HUDEP-2 (cell line): ENCODE results near the gene GP1BB.

ENCODE experiments used
- DNase-seq, 76 experiments: peaks; one replicate each; lab custom pipeline; 2025; ENCODE audit not compliant: unreplicated experiment in 76 of 76; lab: John Stamatoyannopoulos, UW

GP1BB gene

DNA sequence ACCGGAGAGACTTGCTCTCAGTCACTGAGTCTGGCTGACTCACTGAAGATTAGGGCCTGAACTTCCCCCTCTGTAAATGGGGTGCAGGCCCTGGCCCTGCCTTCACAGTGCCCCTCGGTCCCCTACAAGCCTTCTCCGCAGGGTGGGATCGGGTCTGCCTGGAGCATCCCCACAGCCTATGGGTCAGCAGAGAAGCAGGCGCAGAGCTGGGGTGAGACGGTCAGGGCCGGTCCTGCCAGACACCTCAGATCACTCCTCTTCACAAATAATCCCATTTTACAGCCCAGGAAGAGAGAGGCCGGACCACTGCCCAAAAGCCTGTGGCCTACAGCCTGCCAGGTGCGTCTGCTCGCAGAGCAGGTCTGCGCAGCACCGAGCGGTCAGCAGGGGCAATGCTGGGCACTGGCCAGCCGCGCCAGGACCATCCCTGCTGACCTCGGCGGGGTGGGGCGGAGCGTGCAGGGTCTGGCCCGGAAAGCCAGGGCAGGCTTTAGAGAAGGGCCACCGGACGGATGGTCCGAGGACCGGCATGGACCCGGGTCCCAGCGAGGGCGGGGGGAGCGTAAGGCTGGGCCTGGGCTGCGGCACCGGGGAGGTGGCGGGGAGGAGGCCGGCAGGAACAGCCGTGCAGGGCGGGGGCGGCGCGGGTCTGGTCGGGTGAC, 9.6 kb upstream of the GP1BB start:
- peak in 1 of 76 experiments; percentile 31 for DNase-seq

DNA sequence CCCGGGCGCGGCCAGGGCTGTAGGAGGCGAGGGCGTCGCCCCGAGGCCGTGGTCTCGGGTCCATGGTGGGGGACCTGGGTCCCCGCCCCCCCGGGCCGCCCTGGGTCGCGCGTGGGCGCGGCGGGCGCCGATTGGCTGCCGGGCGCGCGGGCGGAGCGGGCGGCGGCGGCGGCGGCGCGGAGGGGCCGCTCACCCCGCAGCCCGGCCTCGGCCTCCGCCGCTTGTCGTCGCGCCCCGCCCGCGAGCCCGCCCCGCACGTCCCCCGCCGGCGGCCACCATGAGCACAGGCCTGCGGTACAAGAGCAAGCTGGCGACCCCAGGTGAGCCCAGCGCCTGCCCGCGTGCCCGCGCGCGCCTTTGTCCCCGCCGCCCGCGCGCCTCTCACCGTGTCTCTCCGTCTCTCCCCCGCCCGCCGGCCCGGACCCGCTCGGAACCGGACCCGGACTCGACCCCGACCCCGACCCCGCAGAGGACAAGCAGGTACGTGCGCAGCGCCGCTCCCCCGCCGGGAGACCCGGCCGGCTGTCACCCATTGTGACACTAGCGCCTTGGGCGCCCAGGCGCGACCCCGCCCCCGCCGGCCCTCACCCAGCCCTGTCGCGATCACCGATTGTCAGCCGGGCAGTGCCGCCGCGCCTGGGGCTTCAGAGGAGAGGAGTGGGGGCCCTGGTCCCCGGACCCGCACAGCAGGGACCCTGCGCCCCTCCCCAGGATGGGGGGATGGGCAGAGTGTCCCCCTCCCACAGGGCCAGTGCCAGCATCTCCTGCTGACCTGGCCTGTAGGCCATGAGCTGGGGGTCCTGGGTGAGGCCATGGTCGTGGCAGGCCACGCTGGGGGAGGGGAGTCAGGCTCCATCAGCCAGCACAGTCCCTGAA, 8.8 kb upstream of the GP1BB start, which contains the start of gene SEPTIN5:
Gene SEPTIN5, plus strand, starts transcription at position 192 of the 876 bp plus-strand sequence. Its CDS starts 86 bp downstream, at position 278.
- DNase-seq = no peak

DNA sequence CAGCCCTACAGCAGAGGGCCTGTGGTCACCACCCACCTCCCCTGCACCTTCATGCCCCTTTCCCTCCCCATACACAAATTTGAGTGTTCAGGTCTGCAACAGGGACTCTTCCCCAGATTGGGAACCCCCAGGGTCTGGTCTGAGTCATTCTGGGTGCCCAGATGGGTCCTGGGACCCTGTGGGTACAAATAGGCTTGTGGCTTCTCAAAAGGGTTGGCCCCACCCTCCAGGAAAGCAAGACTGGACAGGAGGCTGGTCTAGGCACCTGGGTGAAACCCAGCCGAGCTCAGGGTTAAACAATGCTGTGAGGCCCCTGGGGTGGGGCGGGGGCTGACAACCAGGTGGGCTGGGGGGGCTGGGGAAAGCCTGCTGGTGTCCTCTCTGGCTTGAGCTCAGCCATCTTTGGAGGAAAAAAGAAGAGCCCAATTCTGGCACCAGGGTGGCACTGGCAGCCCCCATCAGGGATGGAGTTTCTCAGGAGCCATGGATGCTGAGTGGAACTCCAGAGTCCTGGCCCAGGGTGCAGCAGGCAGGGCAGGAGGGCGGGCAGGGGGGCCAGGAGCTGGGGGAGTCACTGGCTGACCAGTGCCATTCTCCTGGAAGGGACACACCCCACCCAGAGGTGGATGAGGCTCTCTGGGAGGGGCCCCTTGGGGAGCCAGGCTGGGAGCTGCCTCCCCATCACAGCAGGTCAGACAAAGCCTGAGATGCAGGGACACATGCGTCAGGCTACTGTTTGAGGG, 8.0 kb upstream of the GP1BB start:
- no peak for DNase-seq

DNA sequence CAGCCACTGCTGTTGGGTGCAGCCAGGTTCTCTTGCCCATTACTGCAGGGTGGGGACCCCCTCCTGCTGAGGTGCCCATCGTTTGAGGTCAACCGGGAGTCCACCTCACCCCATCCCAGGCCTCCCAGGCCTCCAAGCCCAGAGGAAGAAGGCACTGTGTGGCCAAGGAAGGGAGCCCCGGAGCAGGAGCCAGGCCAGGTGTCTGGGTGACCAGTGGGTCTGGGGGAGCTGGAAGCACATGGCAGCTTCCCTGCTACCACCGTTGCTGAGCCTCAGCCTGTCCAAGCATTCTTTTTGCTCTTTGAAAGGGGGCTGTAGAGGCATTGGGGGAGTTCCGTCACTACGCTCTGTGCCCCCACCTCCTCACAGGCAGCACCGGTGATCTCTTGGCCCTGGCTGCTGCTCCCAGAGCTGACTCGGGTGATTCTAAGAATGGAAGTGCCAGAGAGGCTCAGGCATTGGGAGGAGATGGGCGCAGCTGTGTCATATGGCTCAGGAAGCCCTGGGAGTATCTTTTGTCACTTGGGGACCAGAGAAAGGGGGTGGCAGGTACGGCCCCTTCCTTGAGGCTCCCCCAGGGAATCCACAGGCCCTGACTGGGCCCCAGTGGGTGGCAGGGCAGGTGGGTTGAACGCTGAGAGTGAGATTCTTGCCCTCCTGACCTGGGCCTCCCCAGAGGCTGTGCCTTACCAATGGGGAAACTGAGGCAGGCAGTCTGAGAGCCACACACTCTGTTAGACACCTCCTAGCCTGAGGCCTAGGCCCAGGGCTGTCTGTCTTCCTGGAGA, 7.1 kb upstream of the GP1BB start:
- DNase-seq = no peak

DNA sequence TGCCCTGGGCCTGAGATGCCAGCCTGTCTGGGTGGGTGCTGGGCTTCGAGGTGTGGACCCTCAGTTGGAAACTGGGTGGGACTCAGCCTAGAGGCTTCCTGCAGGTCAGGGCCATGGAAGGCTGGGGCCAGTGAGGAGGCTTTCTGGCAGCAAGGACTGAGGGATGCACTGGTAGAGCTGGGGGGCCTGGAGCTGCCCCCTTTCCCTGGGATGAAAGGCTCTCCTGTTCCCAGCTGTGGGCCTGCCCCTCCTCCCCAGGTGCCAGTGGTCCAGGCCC, 6.6 kb upstream of the GP1BB start:
- DNase-seq = no peak

DNA sequence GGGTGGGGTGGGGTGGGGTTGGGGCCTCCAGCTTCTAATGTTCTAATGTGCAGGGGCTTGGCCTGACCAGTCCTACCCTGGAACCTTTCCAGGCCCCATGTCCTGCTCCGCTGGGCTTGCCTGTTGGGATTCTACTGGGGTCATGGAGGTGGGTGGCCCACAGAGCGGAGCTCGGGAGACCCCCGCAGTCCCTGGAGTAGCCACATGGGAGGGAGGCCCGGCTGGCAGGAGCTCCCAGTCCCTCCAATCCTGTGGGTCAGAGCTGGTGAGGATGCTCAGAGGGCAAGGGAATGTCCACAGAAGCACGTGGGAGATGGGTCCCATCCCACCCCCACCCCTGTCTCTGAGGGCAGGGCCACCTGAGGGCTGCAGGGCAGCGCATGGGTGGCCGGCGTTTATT, 6.2 kb upstream of the GP1BB start:
- no peak for DNase-seq

DNA sequence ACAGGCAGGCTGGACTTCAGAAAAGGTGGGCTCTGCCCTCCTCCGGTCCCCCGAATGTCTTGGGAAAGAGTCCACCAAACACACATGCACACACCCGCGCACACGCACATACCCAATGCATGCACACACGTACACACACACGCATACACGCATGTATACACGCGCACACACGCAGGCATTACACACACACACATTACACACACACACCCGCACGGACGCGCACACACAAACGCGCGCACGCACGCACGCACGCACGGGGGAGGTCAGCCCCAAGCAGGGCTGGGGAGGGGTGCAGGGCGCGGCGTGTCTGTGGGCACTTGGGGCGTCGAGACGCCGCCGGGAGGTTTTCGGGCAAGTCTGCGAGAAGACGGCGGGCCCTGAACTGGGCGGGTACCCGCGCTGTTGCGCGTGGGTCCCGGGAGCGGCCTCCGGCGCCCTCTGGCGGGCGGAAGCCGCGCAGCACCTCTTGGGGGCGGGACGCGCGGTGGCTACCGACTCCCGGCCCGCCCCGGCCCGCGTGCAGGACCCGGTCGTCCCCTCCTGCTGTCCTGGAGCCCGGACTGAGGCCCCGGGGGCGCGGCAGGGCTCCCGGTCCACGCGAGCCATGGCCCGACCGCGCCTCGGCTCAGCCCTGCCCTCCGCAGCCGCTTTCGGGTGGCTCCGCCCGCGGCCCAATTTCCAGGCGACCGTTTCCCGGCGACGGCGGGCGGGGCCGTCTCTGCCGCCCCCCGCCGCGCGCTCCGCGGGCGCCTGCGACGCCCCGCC, 5.5 kb upstream of the GP1BB start:
- peak in 59 of 76 experiments; percentile 11 to 80 (median 53) for DNase-seq

DNA sequence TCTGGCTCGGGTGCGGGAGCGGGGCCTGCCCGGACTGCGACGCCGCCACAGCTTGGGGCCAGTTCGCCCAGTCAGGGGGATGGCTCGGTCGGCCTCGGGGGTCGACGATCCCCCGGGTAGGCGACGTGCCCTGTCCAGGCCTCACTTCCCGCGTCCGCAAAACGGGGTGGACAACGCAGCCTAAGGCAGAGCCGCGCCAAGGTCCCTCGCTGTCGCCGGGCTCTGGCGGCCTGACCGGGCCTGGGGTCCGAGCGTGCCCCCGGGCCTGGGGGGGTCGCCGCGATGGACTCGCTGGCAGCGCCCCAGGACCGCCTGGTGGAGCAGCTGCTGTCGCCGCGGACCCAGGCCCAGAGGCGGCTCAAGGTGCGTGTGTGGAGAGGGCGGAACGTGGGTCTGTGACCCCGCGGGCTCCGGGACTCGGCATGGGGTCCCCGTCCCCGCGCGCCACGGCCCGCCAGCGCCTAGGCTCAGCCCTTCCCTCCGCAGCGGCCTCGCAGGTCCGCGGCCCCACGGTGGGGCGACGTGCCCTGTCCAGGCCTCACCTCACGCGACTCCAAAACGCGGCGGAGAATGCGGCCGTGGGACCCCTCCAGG, 4.8 kb upstream of the GP1BB start:
- no peak for DNase-seq

DNA sequence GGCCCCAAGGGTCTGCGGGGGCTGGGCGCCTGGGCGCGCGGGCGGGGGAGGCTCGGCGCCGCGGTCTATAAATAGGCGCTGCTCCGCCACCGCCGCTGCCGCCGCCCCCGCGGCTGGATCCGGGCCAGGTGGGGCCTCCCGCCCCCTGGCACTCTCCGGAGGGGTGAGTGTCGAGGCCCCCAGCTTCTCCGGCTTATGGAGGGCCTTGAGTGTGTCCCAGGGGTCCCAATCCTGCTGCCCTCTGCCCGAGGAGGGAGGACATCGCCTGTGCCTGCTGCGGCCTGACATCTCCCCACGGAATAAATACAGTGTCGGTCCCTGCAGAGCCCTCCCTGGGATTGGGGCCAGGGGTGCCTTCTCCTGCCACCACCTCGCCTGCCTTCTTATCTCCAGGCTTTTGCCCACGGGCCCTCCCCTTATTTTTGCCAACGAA, 4.3 kb upstream of the GP1BB start:
- DNase-seq = peak in 3 of 76 experiments; percentile 10 to 28 (median 13)

DNA sequence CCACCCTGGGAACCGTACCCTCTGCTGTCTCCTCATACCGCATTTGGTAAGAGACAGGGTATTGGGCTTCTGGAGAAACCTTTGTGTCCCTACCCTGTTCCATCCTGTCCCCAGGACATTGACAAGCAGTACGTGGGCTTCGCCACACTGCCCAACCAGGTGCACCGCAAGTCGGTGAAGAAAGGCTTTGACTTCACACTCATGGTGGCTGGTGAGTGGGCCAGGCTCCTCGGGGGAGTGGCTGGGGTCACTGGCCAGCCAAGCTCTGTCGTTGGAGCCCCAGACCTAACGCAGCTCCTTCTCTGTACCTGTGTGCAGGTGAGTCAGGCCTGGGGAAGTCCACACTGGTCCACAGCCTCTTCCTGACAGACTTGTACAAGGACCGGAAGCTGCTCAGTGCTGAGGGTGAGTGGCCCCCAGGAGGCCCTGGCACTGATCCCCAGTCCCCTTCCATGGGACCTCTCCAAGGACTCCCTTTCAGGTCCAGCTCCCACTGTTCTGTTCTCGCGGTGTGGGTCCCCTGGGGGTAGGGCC, 3.8 kb upstream of the GP1BB start:
- no peak for DNase-seq

DNA sequence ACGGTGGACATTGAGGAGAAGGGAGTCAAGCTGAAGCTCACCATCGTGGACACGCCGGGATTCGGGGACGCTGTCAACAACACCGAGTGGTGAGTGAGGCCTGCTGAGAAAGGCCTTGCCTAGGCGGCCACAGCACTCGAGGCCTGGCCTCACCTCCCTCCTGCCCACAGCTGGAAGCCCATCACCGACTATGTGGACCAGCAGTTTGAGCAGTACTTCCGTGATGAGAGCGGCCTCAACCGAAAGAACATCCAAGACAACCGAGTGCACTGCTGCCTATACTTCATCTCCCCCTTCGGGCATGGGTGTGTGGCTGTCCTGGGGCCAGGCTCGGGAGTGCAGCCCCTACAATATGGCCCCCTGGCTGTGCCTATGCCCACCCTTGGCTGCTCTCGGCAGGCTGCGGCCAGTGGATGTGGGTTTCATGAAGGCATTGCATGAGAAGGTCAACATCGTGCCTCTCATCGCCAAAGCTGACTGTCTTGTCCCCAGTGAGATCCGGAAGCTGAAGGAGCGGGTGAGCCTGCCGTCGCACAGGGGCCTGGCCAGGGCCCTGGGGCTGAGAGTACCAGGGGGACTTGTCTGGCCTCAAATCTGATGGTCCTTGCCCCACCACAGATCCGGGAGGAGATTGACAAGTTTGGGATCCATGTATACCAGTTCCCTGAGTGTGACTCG, 3.0 kb upstream of the GP1BB start:
- DNase-seq = no peak

DNA sequence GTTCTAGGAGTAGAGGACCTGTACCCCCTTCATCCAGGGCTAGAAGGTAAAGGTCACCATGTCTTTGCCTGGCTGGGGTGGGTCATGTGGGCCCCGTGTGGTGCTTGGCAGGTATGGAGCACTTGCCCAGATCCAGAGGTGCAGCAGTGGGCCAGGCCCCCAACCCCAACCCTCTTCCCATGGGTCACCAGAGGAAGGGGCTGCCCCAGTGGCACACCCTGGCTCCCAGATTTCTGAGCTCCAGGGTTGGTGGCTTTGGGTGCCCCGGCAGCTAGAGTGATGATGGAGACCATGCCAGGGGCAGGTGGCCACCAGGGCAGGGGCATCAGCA, 2.4 kb upstream of the GP1BB start:
- DNase-seq = no peak

DNA sequence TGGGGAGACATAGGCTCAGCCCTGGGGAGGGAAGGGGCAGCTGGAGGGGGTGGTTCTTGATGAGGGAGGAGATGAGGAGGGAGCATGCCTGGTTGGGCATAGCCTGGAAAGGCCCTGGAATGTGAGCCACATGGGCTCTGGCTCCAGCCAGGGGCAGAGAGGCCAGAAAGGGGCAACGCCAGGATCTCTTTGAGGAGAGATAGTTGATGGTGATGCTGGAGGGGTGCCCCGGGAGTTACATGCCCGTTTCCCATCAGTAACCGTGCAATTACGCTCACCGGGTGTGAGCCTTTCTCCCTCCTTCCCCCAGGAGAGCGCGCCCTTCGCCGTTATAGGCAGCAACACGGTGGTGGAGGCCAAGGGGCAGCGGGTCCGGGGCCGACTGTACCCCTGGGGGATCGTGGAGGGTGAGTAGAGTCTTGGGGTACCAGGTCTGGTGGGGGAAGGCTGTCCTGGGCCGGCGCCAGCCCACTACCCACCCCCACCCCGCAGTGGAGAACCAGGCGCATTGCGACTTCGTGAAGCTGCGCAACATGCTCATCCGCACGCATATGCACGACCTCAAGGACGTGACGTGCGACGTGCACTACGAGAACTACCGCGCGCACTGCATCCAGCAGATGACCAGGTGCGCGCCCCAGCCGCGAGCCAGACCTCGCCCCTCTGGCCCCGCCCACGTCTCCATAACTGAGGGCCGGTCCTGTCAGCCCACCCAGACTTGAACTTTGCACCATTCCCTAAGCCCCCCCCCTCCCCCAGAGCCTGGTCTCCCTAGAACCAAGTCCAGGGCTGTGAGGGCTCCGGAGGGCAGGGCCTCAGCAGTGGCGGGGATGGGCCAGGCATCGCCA, 1.8 kb upstream of the GP1BB start:
- no peak for DNase-seq

DNA sequence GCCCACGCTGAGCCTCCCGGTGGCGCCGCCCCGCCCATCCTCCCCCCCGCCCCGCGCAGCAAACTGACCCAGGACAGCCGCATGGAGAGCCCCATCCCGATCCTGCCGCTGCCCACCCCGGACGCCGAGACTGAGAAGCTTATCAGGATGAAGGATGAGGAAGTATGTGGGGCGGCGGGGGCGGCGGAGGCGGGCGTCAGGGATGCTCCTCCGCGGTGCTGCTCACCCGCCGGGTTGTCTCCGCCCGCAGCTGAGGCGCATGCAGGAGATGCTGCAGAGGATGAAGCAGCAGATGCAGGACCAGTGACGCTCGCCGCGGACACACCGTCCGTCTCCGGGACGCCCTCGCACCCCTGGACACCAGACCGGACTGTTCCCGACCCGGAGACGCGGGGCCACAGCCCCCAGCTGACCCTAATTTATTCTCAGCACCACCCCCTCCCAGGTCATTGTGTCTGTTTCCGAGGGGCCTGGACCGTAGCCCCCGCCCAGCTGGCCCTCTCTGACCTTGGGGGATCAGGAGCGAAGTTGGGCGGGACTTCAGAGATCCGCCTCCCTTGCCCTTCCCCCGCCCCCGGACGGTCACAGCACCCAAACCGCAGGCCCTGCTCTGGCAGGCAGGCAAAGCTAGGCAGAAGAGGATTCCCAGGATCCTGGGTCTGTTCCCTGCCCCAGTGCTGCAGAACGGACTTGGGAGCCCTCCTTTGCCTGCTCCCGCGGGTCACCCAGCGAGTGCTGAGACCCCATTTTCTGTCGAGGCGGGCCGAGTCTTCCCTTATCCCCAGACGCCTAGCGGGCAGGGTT, 959 bp upstream of the GP1BB start:
- peak in 45 of 76 experiments; percentile 2 to 65 (median 40) for DNase-seq

DNA sequence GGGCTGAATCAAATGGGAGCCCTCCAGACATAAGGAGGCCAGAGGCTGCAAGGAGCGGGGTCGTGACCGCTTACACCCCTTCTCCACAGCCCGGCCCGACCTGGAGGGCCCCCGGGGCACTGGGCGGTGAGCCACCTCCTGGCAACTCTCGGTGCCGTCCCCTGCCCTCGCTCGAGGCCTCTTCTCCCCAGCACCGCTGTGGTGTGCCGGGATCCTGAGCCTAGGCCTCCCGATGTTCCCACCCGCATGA, 432 bp upstream of the GP1BB start:
- peak in 6 of 76 experiments; percentile 47 to 84 (median 56) for DNase-seq

DNA sequence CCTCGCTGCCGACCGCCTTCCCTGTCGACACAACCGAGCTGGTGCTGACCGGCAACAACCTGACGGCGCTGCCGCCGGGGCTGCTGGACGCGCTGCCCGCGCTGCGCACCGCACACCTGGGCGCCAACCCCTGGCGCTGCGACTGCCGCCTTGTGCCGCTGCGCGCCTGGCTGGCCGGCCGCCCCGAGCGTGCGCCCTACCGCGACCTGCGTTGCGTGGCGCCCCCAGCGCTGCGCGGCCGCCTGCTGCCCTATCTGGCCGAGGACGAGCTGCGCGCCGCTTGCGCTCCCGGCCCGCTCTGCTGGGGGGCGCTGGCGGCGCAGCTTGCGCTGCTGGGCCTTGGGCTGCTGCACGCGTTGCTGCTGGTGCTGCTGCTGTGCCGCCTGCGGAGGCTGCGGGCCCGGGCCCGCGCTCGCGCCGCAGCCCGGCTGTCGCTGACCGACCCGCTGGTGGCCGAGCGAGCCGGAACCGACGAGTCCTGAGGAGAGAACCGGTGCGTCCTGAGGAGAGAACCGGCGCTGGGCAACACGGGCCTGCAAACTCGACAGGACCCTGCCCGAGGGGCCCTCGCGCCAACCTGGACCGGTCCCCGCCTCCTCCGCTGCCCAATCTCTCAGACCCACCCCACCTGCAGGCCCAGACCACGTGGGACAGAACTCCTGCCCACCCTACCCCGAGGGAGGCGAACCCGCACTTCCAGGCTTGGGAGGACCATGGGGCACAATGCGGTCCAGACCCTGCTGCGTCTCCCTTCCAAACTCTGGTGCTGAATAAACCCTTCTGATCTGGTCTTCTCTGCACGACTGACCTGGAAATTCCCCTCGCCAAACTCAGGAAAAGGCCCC, 866 bp downstream of the GP1BB start:
- peak in 62 of 76 experiments; percentile 6 to 73 (median 46) for DNase-seq
